Suprapubic skin (tissue), 4 donors: ENCODE results near the gene DRAP1. TPM values are rescaled to one million over a fixed set of nuclear protein-coding genes. Genes with fewer than 3 reads are reported as not detected.

Source experiments
- DNase-seq, 2 donors: peaks; one replicate each; pipeline ENCODE4 v3.0.0-alpha.2; 2019; ENCODE audit warnings: low spot score in 2 of 2
- H3K27ac ChIP-seq: fragments of 200-600 bp; sonication (generic); one replicate; pipeline ENCODE4 v1.5.1; 2019
- H3K27me3 ChIP-seq: fragments of 200-600 bp; sonication (generic); one replicate; pipeline ENCODE4 v1.5.1; 2019
- H3K36me3 ChIP-seq: fragments of 200-600 bp; sonication (generic); one replicate; pipeline ENCODE4 v1.5.1; 2019
- H3K4me1 ChIP-seq: fragments of 200-600 bp; sonication (generic); one replicate; pipeline ENCODE4 v1.5.1; 2019
- H3K4me3 ChIP-seq: fragments of 200-600 bp; sonication (generic); one replicate; pipeline ENCODE4 v1.5.1; 2019; ENCODE audit warnings: mild to moderate bottlenecking
- H3K9me3 ChIP-seq: fragments of 200-600 bp; sonication (generic); one replicate; pipeline ENCODE4 v1.5.1; 2019
- EP300 ChIP-seq: sonication (generic); formaldehyde crosslinking; IDR thresholded peaks from one replicate; pipeline ENCODE4 v1.6.1; 2017; ENCODE audit warnings: antibody characterized with exemption
- POLR2A ChIP-seq, 2 donors: fragments of 450-650 bp; IDR thresholded peaks; one replicate each; pipeline ENCODE4 v1.6.1; 2017; ENCODE audit warnings: antibody characterized with exemption in 2 of 2, mild to moderate bottlenecking in 2 of 2, moderate library complexity in 2 of 2
- POLR2AphosphoS5 ChIP-seq, 3 donors: sonication (generic); formaldehyde crosslinking; IDR thresholded peaks; one replicate each; pipeline ENCODE4 v1.6.1; 2017; ENCODE audit warnings: antibody characterized with exemption in 3 of 3
- WGBS: methylation state at CpG from one replicate; pipeline ENCODE4 v1.1.5; 2018; 5-methylcytosine and 5-hydroxymethylcytosine counted together
- total RNA-seq, 4 donors: library from RNA; depleted of rRNA; stranded (reverse); fragments of >200 nt; gene quantifications; one replicate each; pipeline ENCODE4 v1.1.0, GENCODE V29; 2016
- TF ChIP-seq, protein P1 (sequence below), 2 donors: fragments of 200-600 bp in 1 of 2; fragments of 450-650 bp in 1 of 2; sonication (generic) in 1 of 2; IDR thresholded peaks; one replicate each; pipeline ENCODE4 v1.5.1; 2016 to 2019; ENCODE audit warnings: antibody characterized with exemption in 2 of 2, mild to moderate bottlenecking in 1 of 2, moderate library complexity in 1 of 2

The DRAP1 gene
- total RNA-seq, 4 donors from 2014 or later, result 54.2 to 82.5 (median 68.0) TPM

DNA sequence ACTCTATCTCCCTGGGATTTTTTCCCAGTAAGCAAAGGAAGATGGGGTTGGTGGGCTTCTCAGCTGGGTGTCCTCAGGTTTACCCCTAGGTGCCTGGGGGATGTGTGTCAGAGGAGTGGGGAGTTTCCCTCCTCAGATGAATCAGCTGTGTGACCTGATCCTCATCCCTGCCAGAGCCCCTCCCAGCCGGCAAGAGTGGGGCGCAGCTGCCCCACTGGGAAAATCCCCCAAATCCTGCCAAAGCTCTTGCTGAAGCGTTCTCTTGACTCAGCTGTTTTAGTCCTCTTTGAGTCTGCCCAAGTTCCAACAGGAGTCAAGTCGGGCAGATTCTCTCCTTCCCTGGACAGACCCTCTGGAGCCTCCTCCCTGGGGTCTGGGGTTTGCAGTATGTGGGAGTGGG lies 6.4 kb upstream of the DRAP1 start:
- WGBS, result 35% methylated on average over 4 of the region's 4 CpGs
- no peak for DNase-seq
- H3K4me3 ChIP-seq, result no peak overlapping the region
- TF ChIP-seq POLR2AphosphoS5 (IDR thresholded peaks at IDR 0.05) (no peak), POLR2A (IDR thresholded peaks at IDR 0.05) (no peak), EP300 (no peak)
- TF ChIP-seq, protein P1, sequence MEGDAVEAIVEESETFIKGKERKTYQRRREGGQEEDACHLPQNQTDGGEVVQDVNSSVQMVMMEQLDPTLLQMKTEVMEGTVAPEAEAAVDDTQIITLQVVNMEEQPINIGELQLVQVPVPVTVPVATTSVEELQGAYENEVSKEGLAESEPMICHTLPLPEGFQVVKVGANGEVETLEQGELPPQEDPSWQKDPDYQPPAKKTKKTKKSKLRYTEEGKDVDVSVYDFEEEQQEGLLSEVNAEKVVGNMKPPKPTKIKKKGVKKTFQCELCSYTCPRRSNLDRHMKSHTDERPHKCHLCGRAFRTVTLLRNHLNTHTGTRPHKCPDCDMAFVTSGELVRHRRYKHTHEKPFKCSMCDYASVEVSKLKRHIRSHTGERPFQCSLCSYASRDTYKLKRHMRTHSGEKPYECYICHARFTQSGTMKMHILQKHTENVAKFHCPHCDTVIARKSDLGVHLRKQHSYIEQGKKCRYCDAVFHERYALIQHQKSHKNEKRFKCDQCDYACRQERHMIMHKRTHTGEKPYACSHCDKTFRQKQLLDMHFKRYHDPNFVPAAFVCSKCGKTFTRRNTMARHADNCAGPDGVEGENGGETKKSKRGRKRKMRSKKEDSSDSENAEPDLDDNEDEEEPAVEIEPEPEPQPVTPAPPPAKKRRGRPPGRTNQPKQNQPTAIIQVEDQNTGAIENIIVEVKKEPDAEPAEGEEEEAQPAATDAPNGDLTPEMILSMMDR (IDR thresholded peaks at IDR 0.05), result no peak
- no peaks in the 10 kb centered on the region for H3K36me3 ChIP-seq
- no peaks in the 10 kb centered on the region for H3K9me3 ChIP-seq
- H3K4me1 ChIP-seq, result peaks cover 64% of the 10 kb centered on the region
- H3K27me3 ChIP-seq, result no peaks in the 10 kb centered on the region
- H3K27ac ChIP-seq, result no peak overlapping the region

DNA sequence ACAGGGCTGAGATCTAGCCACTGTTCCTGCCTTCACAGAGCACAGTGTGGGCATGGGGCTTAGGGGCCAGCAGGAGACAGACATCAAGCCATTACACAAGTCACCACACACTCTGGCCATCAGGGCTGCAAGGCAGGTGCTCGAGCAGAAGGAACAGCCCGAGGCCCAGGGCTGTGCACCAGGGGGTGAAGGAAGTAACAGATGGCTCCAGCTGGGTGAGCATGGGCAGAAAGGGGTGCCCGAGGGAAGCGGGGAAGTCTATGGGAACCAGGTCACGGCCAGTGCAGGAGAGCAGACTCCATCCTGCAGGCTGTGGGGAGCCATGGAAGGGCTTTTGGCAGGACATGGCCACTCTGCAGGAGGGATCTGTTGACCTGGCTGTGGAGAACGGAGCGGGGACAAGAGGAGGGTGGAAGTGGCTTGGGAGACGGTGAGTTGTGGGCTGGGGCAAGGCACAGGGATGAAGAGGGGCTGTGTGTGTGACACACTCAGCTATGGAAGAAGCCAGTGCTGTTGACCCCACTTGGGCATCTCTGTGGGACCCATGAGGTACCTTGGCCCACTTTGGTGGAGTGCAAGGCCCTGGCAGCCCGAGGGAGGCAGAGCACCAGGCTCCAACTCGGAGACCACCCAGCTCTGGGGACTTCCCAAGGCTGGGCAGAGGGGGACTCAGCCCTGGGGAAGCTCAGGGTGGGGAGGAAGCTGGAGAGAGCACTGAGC lies 4.0 kb upstream of the DRAP1 start:
- TF ChIP-seq POLR2AphosphoS5 (IDR thresholded peaks at IDR 0.05) (no peak), POLR2A (IDR thresholded peaks at IDR 0.05) (no peak), EP300 (no peak)
- TF ChIP-seq, protein P1 (IDR thresholded peaks at IDR 0.05), result no peak
- H3K27me3 ChIP-seq, result no peaks in the 10 kb centered on the region
- WGBS, result 52% methylated on average over 7 of the region's 10 CpGs
- H3K4me1 ChIP-seq, result peaks cover 76% of the 10 kb centered on the region
- H3K9me3 ChIP-seq, result no peaks in the 10 kb centered on the region
- peak overlapping the region; percentile 6 for H3K4me3 ChIP-seq
- no peaks in the 10 kb centered on the region for H3K36me3 ChIP-seq
- DNase-seq, result peak in 1 of 2 donors; percentile 73
- H3K27ac ChIP-seq, result peak overlapping the region; percentile 81

DNA sequence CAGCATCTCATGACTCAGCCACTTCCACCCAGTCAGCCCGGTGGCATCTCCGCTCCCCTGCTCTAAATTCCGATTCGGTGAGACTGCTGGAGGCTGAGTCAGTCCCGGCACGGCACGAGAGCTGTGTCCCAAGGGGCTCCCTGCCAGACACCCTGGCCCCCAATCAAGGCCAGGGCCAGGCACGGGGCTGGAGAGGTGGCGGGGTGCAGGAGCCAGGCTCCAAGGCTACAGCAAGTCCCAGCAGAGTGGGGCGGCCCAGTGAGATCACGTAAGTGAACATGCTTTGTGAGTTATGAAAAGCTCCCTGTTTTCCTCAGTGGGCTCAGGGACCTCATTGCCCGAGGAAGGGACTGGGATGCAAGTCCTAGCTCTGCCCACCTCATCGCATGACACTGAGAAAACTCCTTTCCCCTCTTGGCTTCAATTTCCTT lies 3.4 kb upstream of the DRAP1 start:
- TF ChIP-seq, protein P1 (IDR thresholded peaks at IDR 0.05), result no peak
- no peak for TF ChIP-seq EP300
- TF ChIP-seq POLR2A (IDR thresholded peaks at IDR 0.05), result peak in 1 of 2 donors; percentile 12
- peak in 1 of 3 donors; percentile 76 for TF ChIP-seq POLR2AphosphoS5 (IDR thresholded peaks at IDR 0.05)
- peak overlapping the region; percentile 6 for H3K4me3 ChIP-seq
- H3K36me3 ChIP-seq, result no peaks in the 10 kb centered on the region
- no peaks in the 10 kb centered on the region for H3K27me3 ChIP-seq
- H3K9me3 ChIP-seq, result no peaks in the 10 kb centered on the region
- peaks cover 81% of the 10 kb centered on the region for H3K4me1 ChIP-seq
- DNase-seq, result peak; percentile 93 to 94
- 5% methylated on average over 5 of the region's 13 CpGs for WGBS
- peak overlapping the region; percentile 81 for H3K27ac ChIP-seq

DNA sequence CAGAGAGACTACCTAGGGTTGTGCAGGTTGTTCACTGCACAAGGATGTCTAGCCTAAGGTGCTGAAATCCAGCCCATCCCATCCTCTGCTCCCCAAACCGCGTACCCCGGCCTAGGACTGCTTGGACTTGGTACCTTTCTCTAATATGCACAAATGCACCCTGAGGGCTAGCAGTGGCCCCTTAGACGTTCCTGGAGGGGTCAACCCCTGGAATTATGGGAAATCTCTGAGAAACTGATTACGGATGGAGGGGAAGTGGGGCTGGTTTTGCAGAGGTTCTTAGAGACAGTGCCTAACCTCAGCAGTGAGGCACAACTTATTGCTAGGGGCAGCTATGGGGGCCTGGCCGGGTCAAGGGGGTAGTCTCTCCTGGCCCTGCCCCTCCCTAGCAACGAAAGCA lies 2.8 kb upstream of the DRAP1 start:
- TF ChIP-seq, protein P1 (IDR thresholded peaks at IDR 0.05), result no peak
- TF ChIP-seq POLR2AphosphoS5 (IDR thresholded peaks at IDR 0.05), result no peak
- TF ChIP-seq EP300, result no peak
- TF ChIP-seq POLR2A (IDR thresholded peaks at IDR 0.05), result no peak
- H3K27ac ChIP-seq, result peak overlapping the region; percentile 81
- H3K4me3 ChIP-seq, result peak overlapping the region; percentile 6
- H3K9me3 ChIP-seq, result no peaks in the 10 kb centered on the region
- no peaks in the 10 kb centered on the region for H3K27me3 ChIP-seq
- H3K4me1 ChIP-seq, result peaks cover 82% of the 10 kb centered on the region
- DNase-seq, result peak in 1 of 2 donors; percentile 76
- no peaks in the 10 kb centered on the region for H3K36me3 ChIP-seq
- 60% methylated on average over 3 of the region's 7 CpGs for WGBS

DNA sequence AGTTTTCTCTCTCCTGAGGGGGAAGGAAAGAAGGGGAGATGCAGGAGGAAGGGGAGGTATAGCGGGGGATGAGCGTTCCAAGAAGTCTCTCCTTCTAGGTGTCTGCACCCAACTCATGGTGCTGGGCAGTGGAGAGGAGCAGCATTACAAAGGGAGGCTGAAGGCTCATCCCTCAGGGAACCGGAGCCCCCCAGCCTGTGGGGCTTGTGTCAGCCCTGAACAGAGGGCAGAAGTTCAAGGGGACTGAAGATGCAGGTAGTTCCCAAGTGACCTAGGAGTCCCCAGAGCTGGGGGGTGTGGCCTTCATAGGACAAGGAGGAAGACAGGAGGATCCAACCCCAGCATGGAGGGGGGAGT lies 2.2 kb upstream of the DRAP1 start:
- TF ChIP-seq, protein P1 (IDR thresholded peaks at IDR 0.05), result no peak
- no peak for TF ChIP-seq POLR2AphosphoS5 (IDR thresholded peaks at IDR 0.05)
- no peak for TF ChIP-seq EP300
- TF ChIP-seq POLR2A (IDR thresholded peaks at IDR 0.05), result no peak
- 73% methylated on average over 3 of the region's 3 CpGs for WGBS
- Histone ChIP-seq H3K27me3 (no peaks in the 10 kb centered on the region), H3K36me3 (peaks cover 4% of the 10 kb centered on the region), H3K4me3 (peak overlapping the region; percentile 90), H3K27ac (peak overlapping the region; percentile 81), H3K9me3 (no peaks in the 10 kb centered on the region), H3K4me1 (peaks cover 76% of the 10 kb centered on the region)
- DNase-seq, result no peak
